Endothelial cell (in vitro differentiated cells): ENCODE data around the gene OSBP2. TPM values are rescaled to one million over a fixed set of nuclear protein-coding genes. Genes with fewer than 3 reads are reported as not detected.

Experiments
- DNase-seq: peaks from one replicate; pipeline ENCODE4 v3.0.0; 2021; ENCODE audit warnings: low spot score
- H3K27ac Mint-ChIP-seq: one replicate; pipeline ENCODE4 v1.8.0; 2021; ENCODE audit warnings: mixed read lengths, inconsistent platforms; ENCODE audit not compliant: unreplicated experiment
- H3K27me3 Mint-ChIP-seq: one replicate; pipeline ENCODE4 v1.8.0; 2021; ENCODE audit warnings: mild to moderate bottlenecking, moderate library complexity, mixed read lengths, inconsistent platforms; ENCODE audit not compliant: unreplicated experiment
- H3K36me3 Mint-ChIP-seq: one replicate; pipeline ENCODE4 v1.8.0; 2021; ENCODE audit warnings: mild to moderate bottlenecking, low read depth, mixed read lengths, inconsistent platforms; ENCODE audit not compliant: unreplicated experiment
- H3K4me1 Mint-ChIP-seq: one replicate; pipeline ENCODE4 v1.8.0; 2021; ENCODE audit warnings: mild to moderate bottlenecking, mixed read lengths, inconsistent platforms; ENCODE audit not compliant: unreplicated experiment
- H3K4me3 Mint-ChIP-seq: one replicate; pipeline ENCODE4 v1.8.0; 2021; ENCODE audit warnings: mild to moderate bottlenecking, mixed read lengths, inconsistent platforms; ENCODE audit not compliant: unreplicated experiment
- H3K9me3 Mint-ChIP-seq: one replicate; pipeline ENCODE4 v1.8.0; 2021; ENCODE audit warnings: mixed read lengths, inconsistent platforms; ENCODE audit not compliant: unreplicated experiment
- CTCF ChIP-seq: fragments of 200-600 bp; sonication (generic); IDR thresholded peaks from one replicate; pipeline ENCODE4 v1.5.0; 2021; ENCODE audit warnings: antibody characterized with exemption; ENCODE audit not compliant: unreplicated experiment
- total RNA-seq: library from RNA; stranded (reverse); fragmentation: NEBNext Ultra II Directional; extraction: Animal tissue kit (Norgen Biotek cat#: 25700); gene quantifications from one replicate; pipeline ENCODE4 v1.2.1, GENCODE V29; 2021; ENCODE audit not compliant: unreplicated experiment

OSBP2 gene
- total RNA-seq, 1 donor from 2014 or later = 3.0 TPM

DNA sequence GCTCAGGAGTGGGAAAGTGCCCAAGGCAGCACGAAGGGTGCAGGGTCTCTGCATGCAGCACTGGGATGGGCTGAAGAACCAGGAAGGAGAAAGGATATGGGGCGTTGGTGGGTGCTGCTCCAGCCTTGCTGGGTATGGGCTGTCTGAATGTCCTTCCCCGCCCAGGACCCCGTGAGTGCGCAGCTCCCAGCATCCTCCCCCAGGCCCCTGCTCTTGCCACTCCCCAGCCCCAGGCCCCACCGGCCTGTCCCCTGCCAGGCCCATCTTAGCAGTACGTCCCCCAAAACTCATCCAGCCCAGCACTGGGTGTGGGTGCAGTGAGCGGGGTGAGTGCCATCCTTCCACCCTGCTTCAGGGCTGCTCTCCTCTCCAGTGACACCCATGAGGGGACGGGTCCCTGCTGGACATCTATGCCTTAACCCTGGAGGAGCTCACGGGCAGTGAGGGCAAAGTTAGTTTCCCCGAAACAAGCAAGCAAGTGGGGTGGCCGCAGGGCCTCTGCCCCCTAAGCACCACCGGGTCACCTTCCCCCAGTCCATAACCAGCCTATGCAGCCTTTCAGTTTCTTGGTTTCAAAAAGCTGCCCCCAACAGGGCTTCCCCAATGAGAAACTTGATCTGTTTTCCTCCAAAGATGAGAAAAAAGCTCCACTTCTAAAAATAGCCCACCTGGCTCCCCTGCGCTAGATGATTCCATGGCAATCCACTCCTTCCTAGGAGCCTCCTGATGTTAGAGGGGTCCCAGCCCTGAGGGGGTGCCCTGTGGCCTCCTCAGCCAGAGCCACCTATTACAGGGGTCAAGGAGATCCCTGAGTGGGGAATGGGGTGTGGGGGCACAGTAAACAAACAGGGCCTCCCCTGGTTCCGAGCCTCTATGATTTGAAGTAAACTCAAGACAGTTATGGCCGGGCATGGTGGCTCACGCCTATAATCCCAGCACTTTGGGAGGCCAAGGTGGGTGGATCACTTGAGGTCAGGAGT, 170.1 kb downstream of the OSBP2 start:
- no peaks in the 10 kb centered on the region for H3K9me3 Mint-ChIP-seq
- no peaks in the 10 kb centered on the region for H3K36me3 Mint-ChIP-seq
- no peak overlapping the region for H3K27ac Mint-ChIP-seq
- H3K27me3 Mint-ChIP-seq = peaks cover 9% of the 10 kb centered on the region
- no peak overlapping the region for H3K4me3 Mint-ChIP-seq
- H3K4me1 Mint-ChIP-seq = peaks cover 11% of the 10 kb centered on the region
- TF ChIP-seq CTCF = no peak
- no peak for DNase-seq

DNA sequence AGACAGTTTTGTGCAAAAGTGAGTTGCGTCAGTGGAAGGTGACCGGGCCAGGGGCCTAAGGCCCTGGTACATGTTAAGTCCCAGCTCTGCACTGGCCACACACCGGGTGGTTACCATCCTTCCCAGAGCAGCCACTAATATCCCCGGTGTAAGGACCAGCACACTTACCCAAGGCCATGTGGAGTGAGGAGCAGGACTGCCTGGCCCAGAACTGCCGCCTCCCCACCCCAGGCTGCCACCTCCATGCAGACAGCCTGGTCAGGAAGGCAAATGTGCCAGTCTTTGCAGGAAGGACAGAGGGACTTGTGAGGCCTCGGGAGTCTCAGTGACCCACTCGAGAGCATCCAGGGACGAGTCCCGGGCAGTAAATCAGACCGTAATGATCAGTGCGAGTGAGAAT, 171.0 kb downstream of the OSBP2 start:
- TF ChIP-seq CTCF = no peak
- Mint-ChIP-seq H3K4me3 (no peak overlapping the region), H3K4me1 (peaks cover 11% of the 10 kb centered on the region), H3K36me3 (no peaks in the 10 kb centered on the region), H3K27me3 (peaks cover 9% of the 10 kb centered on the region), H3K27ac (no peak overlapping the region), H3K9me3 (no peaks in the 10 kb centered on the region)
- DNase-seq = no peak

- no peak for TF ChIP-seq CTCF
- H3K4me1 Mint-ChIP-seq = peaks cover 11% of the 10 kb centered on the region
- H3K4me3 Mint-ChIP-seq = no peak overlapping the region
- no peaks in the 10 kb centered on the region for H3K9me3 Mint-ChIP-seq
- no peak for DNase-seq
- H3K27ac Mint-ChIP-seq = no peak overlapping the region
- H3K27me3 Mint-ChIP-seq = peaks cover 7% of the 10 kb centered on the region
- no peaks in the 10 kb centered on the region for H3K36me3 Mint-ChIP-seq
Measured at GRCh38 chr22:30866216-30866615, 171.5 kb downstream of the OSBP2 start.

DNA sequence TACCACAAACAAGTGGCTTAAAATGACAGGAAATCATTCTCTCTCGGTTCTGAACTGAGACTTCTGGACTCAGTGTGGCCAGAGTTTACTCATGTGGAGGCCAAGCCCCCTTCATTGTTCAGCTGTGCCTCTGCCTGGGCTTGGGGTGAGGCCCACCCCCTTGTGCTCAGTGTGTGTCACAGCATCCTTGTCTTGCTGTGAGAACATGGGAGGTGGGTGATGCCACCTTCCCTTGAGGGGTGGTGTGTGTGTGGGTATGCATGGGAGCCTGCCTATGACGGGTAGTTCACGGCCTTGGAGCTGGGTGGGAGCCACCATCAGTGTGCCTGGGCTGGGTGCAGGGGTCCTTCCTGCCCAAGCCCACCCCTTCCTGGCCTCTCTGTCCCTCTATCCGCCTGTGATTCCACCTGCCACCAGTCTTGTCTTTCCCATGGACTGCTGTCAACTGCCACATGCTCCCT, 172.2 kb downstream of the OSBP2 start:
- Mint-ChIP-seq H3K4me3 (no peak overlapping the region), H3K27me3 (peaks cover 7% of the 10 kb centered on the region), H3K27ac (no peak overlapping the region), H3K36me3 (no peaks in the 10 kb centered on the region), H3K4me1 (peaks cover 11% of the 10 kb centered on the region), H3K9me3 (no peaks in the 10 kb centered on the region)
- no peak for TF ChIP-seq CTCF
- DNase-seq = no peak
